HEK293T (cell line): ENCODE data around the gene FOXA1.

Experiments
- FOXK2 ChIP-seq: fragments of 450-650 bp; IDR thresholded peaks from 2 replicates; pipeline ENCODE4 v1.6.1; 2016; ENCODE audit warnings: mild to moderate bottlenecking
- L3MBTL2 ChIP-seq: fragments of 450-650 bp; conservative IDR thresholded peaks from 2 replicates; pipeline ENCODE4 v1.6.1; 2016; ENCODE audit warnings: mild to moderate bottlenecking
- LEF1 ChIP-seq: fragments of 450-650 bp; IDR thresholded peaks from 2 replicates; pipeline ENCODE4 v1.6.1; 2017; ENCODE audit warnings: mild to moderate bottlenecking, borderline replicate concordance
- SP1 ChIP-seq: fragments of 450-650 bp; IDR thresholded peaks from 2 replicates; pipeline ENCODE4 v1.6.1; 2017
- SUZ12 ChIP-seq: fragments of 450-650 bp; IDR thresholded peaks from 2 replicates; pipeline ENCODE4 v1.6.1; 2016; ENCODE audit warnings: mild to moderate bottlenecking
- TARDBP ChIP-seq: fragments of 450-650 bp; IDR thresholded peaks from 2 replicates; pipeline ENCODE4 v1.6.1; 2016
- ZNF384 ChIP-seq: fragments of 450-650 bp; IDR thresholded peaks from 2 replicates; pipeline ENCODE4 v1.6.1; 2016

DNA sequence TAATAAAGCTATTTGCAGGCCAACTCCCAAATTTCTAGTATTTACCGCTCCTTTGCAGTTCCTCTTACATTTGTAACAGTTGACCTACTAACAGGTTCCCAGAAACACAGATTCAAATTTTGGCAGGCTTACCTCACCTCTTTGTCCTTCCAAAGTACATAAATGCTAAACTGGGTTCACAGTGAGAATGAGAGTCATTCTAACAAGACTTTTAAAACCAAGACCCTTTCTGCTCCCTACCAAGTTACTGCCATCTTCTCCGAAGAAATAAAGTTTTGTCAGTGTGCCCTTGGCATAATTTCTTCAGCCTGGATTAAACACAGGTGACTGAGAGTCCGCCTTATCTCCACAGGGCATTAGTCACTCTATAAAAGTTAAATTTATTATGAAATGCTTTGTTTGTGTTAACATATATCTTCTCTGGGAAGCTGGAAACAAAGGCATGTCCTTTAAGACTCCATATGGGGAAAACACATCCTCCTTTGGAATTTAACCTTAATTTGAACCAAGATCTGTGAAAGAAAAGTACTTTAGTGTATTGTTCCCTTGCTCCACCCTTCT, 28.2 kb downstream of the FOXA1 start:
- TF ChIP-seq ZNF384: no peak
- no peak for TF ChIP-seq L3MBTL2
- no peak for TF ChIP-seq FOXK2
- TF ChIP-seq SUZ12: no peak
- TF ChIP-seq LEF1: no peak
- no peak for TF ChIP-seq TARDBP
- TF ChIP-seq SP1: no peak
